Osteocyte (in vitro differentiated cells): Measurements from ENCODE around the gene ARV1. TPM values are rescaled to one million over a fixed set of nuclear protein-coding genes. Genes with fewer than 3 reads are reported as not detected.

Experiments
- DNase-seq: peaks from one replicate; pipeline ENCODE4 v3.0.0; 2021; ENCODE audit warnings: mixed read lengths; ENCODE audit not compliant: unreplicated experiment; ENCODE audit errors: extremely low spot score
- H3K27ac Mint-ChIP-seq: one replicate; pipeline ENCODE4 v1.8.0; 2021; ENCODE audit warnings: mild to moderate bottlenecking, mixed read lengths; ENCODE audit not compliant: unreplicated experiment
- H3K27me3 Mint-ChIP-seq: one replicate; pipeline ENCODE4 v1.8.0; 2021; ENCODE audit warnings: mixed read lengths; ENCODE audit not compliant: unreplicated experiment
- H3K36me3 Mint-ChIP-seq: one replicate; pipeline ENCODE4 v1.8.0; 2021; ENCODE audit warnings: mixed read lengths; ENCODE audit not compliant: unreplicated experiment
- H3K4me1 Mint-ChIP-seq: one replicate; pipeline ENCODE4 v1.8.0; 2021; ENCODE audit warnings: mixed read lengths; ENCODE audit not compliant: unreplicated experiment
- H3K4me3 Mint-ChIP-seq: one replicate; pipeline ENCODE4 v1.8.0; 2021; ENCODE audit warnings: mild to moderate bottlenecking, moderate library complexity, mixed read lengths; ENCODE audit not compliant: unreplicated experiment
- H3K9me3 Mint-ChIP-seq: one replicate; pipeline ENCODE4 v1.8.0; 2021; ENCODE audit warnings: mixed read lengths; ENCODE audit not compliant: unreplicated experiment
- CTCF ChIP-seq: fragments of 200-600 bp; sonication (generic); IDR thresholded peaks from 2 replicates; pipeline ENCODE4 v1.5.0; 2021; ENCODE audit warnings: antibody characterized with exemption, mild to moderate bottlenecking, moderate library complexity
- total RNA-seq: library from RNA; stranded (reverse); gene quantifications from 2 replicates; pipeline ENCODE4 v1.2.1, GENCODE V29; 2021

The ARV1 gene
- total RNA-seq, 1 donor from 2014 or later, result 16.2 TPM

- H3K27ac Mint-ChIP-seq, result no peak within 1 kb of the TSS
- peak; percentile 86 for DNase-seq
- no peak for TF ChIP-seq CTCF
- H3K4me1 Mint-ChIP-seq, result peaks cover 21% of the 10 kb centered on the region
- H3K9me3 Mint-ChIP-seq, result peaks cover 3% of the 10 kb centered on the region
- H3K36me3 Mint-ChIP-seq, result peaks cover 3% of the 10 kb centered on the region
- peaks cover 5% of the 10 kb centered on the region for H3K27me3 Mint-ChIP-seq
- peak within 1 kb of the TSS; percentile 73 for H3K4me3 Mint-ChIP-seq
Observed at GRCh38 chr1:231040019-231040799, 61.3 kb downstream of the ARV1 start, which contains the start of gene FAM89A. FAM89A (minus strand) TSS chr1:231040254; CDS start chr1:231040211, 43 bp downstream.

GRCh38 chr1:231040800-231041718, 62.2 kb downstream of the ARV1 start:
- Mint-ChIP-seq H3K4me1 (peaks cover 21% of the 10 kb centered on the region), H3K9me3 (peaks cover 3% of the 10 kb centered on the region), H3K27ac (peak overlapping the region; percentile 3), H3K36me3 (peaks cover 3% of the 10 kb centered on the region), H3K4me3 (peak overlapping the region; percentile 56), H3K27me3 (peaks cover 12% of the 10 kb centered on the region)
- DNase-seq, result no peak
- no peak for TF ChIP-seq CTCF

GRCh38 chr1:231041719-231042261, 62.9 kb downstream of the ARV1 start:
- Mint-ChIP-seq H3K4me1 (peaks cover 21% of the 10 kb centered on the region), H3K27ac (no peak overlapping the region), H3K36me3 (peaks cover 2% of the 10 kb centered on the region), H3K9me3 (peaks cover 3% of the 10 kb centered on the region), H3K27me3 (peaks cover 20% of the 10 kb centered on the region), H3K4me3 (peak overlapping the region; percentile 56)
- TF ChIP-seq CTCF, result no peak
- no peak for DNase-seq

GRCh38 chr1:231044588-231044987, 65.7 kb downstream of the ARV1 start:
- no peak overlapping the region for H3K27ac Mint-ChIP-seq
- H3K36me3 Mint-ChIP-seq, result peaks cover 2% of the 10 kb centered on the region
- H3K4me1 Mint-ChIP-seq, result peaks cover 5% of the 10 kb centered on the region
- TF ChIP-seq CTCF, result no peak
- peaks cover 34% of the 10 kb centered on the region for H3K27me3 Mint-ChIP-seq
- no peak overlapping the region for H3K4me3 Mint-ChIP-seq
- no peak for DNase-seq
- H3K9me3 Mint-ChIP-seq, result peaks cover 3% of the 10 kb centered on the region
